HG03159 (cell line): ENCODE data around the gene LTBP4.

ENCODE experiments used
- ATAC-seq: cut with Tn5 transposase; IDR thresholded peaks from one replicate; pipeline ENCODE4 v1.9.1; 2021; ENCODE audit warnings: mild to moderate bottlenecking, moderate library complexity; ENCODE audit not compliant: unreplicated experiment

LTBP4 gene

DNA sequence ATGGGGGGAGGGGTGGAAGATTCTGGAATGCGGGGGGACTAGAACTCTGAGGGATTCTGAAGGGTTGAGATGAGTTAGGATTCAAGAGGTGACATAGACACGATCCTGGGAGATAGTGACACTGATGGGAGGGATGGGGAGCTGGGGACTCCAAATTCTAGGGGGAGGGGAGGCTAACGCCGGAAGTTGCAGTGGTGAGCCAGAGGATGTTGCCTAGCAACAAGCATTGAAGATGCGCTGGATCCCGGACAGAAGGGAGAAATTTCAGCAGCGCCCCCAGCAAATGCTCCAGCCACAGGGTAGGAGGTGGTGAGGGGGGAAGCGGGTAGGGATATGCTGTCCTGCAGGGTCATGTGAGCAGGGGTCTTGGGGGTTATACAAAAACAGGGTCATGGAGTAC, 6.9 kb upstream of the LTBP4 start:
- no peak for ATAC-seq

DNA sequence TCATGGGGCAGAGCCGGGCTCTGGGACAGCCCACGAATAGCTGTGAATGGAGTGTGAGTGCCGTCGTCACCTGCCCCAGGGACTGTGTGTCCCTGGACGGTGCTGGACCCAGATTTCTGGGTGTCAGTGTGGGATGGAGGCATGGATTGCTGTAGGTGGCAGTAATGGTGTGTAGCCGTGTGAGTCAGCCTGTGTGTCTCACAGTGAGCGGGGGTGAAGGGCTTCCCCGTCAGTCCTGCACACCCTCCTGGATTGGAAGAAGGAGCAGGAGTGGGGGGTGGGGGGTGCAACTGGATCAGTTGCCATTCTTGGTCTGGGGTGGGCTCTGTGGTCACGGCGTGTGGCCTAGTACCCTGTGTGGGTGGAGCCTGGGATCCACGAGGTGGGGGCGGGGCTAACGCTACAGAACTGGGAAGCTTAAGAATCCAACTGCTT, 6.5 kb upstream of the LTBP4 start:
- no peak for ATAC-seq

DNA sequence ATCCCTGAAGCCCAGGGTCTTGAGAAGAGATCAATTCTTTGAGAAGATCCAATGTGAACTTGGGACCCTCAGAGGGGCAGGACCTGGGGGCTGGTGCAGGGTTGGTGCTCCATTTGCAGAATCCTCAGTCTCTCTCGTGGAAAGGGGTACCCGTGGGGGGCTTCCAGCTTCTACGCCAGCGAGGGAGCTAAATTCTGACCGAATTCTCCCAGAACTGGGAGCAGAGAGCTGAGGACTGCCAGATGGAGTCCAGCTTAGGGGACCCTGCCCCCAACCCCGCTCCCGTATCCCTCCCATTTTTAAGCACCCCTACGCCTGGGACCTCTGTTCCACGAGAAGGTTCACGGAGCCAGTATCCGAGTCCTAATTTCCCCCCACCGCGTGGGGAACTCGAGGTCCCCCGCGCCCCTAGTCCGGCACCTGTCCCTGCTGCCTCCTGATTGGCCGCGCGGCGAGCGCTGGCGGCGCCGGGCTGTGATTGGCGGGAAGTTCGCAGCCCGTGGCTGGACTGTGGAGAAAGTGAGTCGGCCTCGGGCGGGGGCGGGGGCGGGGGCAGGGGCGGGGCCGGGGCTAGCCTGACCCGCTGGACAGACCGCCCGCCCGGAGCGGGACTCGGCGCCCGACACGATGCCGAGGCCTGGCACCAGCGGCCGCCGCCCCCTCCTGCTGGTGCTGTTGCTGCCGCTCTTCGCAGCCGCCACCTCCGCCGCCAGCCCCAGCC, 4.4 kb upstream of the LTBP4 start:
- ATAC-seq = no peak

DNA sequence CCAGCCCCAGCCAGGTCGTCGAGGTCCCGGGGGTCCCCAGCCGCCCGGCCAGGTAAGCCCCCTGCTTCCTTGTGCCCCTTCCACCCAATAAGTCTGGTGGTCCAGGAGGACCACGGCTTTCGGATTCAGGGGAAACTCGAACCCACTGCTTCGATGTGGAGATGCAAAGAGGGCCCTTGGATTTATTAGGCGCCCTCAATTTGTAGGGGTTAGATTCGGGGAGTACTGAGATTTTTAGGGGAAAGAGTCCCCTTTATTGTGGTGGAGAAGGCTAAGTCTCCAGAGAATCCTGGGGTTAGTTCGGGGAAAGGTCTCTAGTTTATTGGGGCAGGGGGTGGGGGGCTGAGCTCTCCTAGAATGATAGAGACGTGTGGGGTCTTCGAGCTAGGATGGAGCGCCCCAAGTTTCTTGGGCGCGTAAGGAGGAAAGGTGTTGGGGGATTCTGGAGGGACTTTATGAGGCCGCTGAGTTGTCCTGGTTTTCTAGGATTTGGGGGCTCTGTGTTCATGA, 3.8 kb upstream of the LTBP4 start:
- ATAC-seq = no peak

DNA sequence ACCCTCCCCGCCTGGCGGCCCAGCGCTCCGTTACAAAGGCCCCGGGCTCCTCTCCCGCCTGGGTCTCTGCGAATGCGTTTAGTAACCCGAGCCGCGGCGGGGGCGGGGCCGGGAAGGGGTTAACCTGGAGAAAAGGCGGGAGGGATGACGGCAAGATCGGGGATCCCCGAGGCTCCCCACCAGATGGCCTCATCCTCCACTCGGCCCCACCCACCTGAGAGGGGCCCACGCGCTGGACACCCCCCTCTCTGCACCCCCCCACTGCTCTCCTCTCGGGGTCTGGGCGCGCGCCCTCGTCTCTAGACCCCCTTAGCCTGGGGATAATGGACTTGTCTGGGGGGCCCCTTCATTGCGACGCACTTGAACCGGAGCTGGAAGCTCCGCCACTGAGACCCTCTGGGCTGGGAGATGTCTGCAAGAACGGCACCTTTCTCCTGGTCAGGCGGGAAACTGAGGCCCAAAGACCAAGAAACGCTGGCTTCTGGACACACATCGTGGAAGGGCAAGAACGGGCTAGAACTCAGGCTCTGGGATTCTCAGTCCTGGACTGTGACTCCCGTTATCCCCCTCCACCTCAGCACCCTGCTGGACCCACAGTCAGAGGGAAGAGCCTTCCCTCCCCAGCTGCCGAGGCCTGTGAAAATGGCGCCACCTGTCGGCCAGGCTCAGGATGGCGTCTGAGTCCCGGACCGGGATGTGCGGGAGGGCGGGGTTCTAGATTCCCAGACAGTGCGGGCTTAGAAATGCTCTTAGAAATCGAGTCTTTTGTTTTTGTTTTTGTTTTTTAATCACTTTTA, 2.9 kb upstream of the LTBP4 start:
- no peak for ATAC-seq

DNA sequence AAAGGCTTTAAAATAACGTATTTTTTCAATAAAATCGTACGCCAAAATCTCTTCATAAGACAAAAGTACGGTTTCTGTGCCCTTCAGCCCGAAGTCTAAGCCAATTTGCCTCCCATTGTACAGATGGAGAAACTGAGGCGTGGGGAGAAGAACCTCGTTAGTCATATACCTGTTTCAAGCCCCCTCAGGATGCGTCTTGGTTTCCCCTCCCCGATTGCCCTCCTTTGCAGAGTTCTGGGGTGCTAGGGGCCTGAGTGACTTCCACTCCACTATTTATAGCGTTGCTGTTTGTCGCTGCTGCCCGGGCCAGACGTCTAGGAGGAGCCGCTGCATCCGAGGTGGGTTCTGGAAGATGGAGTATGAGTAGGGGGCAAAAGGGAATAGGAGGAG, 2.3 kb upstream of the LTBP4 start:
- no peak for ATAC-seq

DNA sequence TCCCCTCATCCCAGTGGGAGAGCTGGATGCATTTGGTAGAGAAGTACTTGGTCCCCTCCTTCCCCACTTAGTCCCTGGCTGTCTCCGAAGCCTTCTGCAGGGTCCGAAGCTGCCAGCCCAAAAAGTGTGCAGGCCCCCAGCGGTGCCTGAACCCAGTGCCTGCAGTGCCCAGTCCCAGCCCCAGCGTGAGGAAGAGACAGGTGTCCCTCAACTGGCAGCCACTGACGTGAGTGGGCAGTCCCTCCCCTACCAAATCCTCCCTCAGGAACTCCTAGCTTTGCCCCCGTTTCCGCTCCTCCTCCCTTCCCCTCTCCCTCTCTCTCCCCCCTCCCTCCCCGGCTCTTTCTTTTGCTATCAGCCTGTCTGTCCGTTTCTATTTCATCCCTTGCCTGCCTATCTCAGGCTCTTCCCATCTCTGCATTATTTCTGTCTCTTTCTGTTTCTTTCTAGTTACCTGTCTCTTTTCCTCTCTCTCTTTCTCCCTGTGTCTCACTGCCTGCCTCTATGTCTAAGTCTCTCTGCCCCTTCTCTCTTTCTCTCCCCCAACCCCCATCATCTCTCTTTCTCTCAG, 1.8 kb upstream of the LTBP4 start:
- ATAC-seq = no peak

DNA sequence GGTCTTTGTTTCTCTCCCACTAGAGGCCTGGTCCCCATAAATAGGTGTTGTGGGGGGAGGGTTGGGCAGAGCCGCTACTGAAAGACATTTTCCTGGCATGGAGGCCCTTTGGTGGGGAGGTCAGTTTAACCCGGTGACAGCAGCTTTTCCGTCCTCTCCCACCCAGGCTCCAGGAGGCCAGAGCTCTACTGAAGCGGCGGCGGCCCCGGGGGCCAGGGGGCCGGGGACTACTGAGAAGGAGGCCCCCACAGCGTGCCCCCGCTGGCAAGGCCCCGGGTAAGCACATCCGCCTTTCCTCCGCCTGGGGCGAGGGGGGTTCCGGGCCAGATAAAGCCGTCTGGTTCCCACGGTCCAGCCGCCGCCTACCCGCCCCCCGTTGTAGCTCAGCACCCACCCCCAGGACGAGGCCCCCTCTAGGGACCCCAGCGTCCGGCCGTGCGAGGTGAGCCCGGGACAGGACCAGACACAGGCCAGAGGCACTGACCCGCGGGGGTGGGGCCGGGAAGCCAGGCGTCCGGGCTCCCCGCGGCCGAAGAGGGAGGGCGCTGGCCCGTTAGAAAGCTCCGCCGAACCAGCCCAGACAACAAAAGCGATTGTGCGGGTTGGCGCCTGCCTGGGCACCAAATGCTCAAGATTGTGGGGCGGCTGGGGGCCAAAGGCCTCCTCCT, 1.1 kb upstream of the LTBP4 start:
- no peak for ATAC-seq

DNA sequence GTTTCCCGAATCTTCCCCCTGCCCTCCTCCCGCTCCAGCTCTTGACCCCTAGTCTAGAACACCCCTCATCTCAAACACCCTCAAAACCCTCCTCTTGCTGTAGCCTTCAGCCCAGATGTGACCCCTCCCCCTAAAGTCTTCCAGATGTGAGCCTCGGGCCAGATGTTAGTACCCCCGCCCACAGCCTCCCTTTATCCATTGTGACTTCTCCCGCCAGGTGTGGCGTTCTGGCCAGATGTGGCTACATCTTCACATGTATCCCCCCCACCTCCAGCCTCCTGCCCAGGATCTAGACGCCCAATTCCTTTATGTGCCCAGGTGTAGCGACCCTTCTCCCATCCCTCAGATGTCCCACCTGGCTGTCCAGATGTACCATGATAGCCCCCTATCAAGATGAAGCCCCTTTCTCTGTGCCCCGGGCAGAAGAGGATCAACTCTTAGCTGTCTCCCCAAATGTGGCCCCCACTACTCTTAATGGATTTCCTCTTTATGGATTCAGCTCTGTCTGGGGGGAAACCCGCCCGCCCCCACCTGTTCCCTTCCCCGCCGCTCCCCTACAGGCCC, 517 bp upstream of the LTBP4 start:
- ATAC-seq = no peak

DNA sequence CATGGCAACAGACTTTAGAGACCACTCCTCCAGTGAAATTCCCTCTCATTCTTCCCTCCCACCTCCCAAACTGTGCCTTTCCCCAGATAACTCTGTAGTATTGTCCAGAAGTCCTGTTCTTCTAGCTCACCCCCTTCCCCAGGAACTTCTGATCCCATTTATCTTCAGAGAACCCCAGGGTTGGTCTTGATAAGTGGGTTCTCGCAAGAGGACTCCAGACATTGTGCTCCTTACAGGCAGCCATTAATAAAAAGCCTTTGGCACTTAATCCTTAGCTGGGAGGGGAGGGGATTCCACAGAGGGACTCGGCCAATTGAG, 1.9 kb downstream of the LTBP4 start:
- no peak for ATAC-seq

DNA sequence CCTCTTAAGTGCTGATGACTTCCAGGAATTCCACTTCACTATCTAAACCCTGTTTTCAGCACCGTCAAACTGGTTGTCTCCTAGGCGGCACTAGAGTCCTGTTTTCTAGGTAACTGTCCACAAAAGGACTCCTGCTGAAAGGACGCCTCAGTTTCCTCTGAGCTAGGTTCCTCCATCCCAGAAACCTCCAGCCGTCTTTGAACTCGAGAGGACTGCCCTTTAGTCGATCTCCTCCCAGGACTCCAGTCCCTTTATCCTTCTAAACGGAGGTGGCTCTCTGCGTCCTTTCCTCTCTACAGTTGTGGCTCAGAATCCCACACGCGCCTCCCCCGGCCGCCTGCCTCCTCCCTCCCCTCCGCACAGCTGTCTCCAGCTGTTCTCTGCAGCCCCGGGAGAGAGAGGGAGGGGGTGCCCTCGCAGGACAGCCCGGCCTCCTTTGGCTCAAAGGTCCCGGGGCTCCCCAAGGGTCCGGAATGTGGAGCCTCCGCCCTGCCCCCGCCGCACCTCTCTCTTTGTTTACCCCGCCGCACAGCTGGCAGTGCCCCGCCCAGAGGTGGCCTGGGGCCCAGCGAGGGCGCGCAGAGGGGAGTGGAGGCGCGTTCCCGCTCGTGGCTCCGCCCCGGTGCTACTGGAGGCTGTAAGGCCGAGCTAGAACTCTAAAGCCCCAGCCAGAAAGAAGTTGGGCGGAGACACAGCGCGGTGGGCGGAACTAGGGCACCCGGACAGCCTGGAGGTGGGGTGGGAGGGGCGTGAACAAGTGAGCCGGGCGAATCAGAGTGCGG, 2.4 kb downstream of the LTBP4 start:
- peak; percentile 78 for ATAC-seq

DNA sequence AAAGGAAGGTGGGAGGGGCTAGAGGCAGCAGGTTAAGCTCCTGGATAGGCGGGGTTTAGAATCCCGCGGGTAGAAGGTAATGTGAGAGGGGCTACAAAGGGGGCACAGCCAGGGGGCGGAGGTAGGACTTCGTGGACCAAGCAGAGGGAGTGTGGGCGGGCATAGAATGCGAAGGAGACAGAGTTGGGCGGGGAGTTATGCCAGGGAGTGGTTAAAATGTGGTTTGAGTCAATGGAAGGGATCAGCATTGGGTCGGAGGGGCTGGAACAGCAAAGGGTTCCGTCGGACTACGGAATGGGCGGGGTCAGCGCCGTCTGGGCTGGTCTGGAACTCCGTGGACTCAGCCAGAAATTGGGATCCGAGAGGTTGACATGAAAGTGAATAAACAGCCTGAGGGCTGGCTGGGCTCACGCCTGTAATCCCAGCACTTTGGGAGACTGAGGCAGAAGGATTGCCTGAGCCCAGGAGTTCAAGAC, 3.0 kb downstream of the LTBP4 start:
- ATAC-seq = no peak

DNA sequence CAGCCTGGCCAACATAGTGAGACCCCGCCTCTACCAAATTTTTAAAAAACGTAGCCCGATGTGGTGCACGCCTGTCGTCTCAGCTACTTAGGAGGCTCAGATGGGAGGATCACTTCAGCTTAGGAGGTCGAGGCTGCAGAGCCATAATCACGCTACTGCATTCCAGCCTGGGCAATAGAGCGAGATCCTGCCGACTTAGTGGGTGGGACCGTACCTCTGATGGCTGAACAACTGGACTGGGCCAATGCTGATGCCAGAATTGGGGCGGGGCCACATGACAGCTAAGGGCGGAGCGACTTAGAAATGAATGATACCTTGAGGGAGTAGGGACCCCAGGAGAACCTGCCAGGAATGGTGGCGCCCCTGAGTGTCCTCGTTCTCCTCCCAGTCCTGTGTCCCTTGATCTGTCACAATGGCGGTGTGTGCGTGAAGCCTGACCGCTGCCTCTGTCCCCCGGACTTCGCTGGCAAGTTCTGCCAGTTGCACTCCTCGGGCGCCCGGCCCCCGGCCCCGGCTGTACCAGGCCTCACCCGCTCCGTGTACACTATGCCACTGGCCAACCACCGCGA, 3.6 kb downstream of the LTBP4 start:
- ATAC-seq = no peak

DNA sequence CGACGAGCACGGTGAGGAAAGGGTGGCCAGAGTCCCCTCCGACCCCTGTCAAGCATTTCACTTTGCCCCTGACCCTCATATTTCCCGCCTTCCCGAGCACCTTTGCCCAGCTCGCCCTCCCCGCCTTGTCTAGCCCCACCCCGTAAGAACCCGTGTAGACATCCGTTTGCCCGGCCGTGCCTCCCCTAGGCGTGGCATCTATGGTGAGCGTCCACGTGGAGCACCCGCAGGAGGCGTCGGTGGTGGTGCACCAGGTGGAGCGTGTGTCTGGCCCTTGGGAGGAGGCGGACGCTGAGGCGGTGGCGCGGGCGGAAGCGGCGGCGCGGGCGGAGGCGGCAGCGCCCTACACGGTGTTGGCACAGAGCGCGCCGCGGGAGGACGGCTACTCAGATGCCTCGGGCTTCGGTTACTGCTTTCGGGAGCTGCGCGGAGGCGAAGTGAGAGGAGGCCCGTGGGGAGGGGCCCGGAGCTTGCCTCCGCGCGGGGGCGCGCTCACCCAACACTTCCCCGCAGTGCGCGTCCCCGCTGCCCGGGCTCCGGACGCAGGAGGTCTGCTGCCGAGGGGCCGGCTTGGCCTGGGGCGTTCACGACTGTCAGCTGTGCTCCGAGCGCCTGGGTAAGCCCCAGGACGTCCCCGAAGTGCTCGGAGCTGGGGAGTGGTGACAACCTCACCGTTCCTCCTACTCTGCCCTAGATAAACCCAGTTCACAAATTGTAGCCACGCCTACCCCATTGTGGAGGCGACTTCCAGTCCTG, 4.2 kb downstream of the LTBP4 start:
- no peak for ATAC-seq

DNA sequence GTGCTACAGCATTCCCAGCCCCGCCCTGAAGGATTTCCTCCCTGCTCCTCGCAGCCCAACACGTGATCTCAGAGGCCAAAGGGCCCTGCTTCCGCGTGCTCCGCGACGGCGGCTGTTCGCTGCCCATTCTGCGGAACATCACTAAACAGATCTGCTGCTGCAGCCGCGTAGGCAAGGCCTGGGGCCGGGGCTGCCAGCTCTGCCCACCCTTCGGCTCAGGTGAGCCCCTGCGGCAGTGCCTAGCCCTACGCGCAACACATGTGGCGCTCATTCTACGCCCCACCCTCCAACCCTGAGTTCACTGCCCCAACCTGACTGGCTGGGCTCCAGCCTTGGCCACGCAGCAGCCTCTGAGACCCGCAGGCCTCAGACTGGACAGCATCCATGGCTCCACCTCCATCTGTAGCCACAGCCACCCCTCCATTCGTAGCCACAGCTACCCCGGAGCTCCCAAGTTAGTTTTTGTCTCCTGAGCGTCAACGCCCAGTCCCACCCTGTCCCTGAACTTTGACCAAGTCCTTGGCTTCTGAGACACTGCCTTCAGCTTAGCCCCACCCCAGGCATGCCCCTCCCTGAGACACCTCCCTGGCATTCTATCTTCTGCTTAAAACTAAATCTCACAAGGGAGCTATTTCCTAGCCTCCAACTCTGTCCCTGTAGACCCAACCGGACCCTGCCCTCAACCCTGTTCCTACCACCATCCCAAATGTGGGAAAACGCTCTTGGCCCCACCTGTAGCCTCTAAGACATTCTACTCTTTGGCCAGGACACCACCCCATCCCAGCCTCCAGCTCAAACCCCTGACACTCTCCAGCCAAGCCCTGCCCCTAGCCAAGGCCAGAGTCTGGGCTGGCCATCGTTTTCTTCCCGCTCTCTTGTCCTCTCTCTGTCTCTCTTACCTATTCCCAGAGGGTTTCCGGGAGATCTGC, 6.4 kb downstream of the LTBP4 start:
- no peak for ATAC-seq

DNA sequence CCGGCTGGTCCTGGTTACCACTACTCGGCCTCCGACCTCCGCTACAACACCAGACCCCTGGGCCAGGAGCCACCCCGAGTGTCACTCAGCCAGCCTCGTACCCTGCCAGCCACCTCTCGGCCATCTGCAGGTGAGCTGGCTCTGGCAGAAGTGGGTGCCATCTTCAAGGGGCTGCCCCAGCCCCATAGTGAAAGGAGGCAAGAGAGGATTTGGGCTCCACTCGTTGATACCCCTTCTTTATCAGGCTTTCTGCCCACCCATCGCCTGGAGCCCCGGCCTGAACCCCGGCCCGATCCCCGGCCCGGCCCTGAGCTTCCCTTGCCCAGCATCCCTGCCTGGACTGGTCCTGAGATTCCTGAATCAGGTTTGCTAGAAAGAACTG, 7.1 kb downstream of the LTBP4 start:
- ATAC-seq = no peak

DNA sequence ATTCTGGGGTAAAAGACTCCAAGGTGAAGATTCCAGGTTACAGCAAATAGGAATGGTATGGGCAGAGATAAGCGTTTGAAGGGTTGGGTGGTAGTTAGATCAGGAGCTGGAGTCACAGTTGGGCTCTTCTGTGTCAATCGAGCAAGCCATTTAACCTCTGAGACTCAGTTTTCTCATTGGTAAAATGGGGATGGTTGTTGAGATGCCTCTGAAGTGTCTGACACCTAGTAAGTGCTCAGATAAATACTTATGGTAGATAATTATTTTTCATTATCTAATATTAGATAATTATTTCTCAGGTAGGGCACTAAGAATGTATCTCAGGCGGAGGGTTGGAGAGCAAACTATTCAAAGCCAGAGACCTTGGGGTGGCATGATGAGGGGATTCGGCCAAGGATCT, 7.8 kb downstream of the LTBP4 start:
- no peak for ATAC-seq
